ENCODE data around the gene KCP. TPM values are rescaled to one million over a fixed set of nuclear protein-coding genes. Genes with fewer than 3 reads are reported as not detected.

Gene KCP
- total RNA-seq, 1 experiment from 2014 or later = 1.6 TPM

DNA sequence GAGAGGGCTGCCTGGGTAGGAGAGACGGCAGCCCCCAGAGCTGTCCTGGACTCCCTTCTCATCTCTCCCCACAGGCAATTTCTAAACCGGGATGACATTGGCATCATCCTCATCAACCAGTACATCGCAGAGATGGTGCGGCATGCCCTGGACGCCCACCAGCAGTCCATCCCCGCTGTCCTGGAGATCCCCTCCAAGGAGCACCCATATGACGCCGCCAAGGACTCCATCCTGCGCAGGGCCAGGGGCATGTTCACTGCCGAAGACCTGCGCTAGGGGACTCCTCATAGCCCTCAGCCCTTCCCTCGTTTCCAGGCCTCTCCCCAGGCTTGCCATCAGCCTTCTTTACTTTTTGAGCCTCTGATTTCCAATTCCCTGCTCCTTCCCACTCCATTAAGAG, 45.2 kb downstream of the KCP start:
- TF ChIP-seq ELF1 (IDR thresholded peaks at IDR 0.05; ENCODE audit: borderline replicate concordance, low read depth) = no peak
- TF ChIP-seq EZH2phosphoT487 (IDR thresholded peaks at IDR 0.05; ENCODE audit: borderline replicate concordance) = no peak
- TF ChIP-seq JUND (IDR thresholded peaks at IDR 0.05) = no peak
- TF ChIP-seq, protein P1, sequence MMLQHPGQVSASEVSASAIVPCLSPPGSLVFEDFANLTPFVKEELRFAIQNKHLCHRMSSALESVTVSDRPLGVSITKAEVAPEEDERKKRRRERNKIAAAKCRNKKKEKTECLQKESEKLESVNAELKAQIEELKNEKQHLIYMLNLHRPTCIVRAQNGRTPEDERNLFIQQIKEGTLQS (IDR thresholded peaks at IDR 0.05) = no peak
- no peak for TF ChIP-seq TCF7L2 (IDR thresholded peaks at IDR 0.05; ENCODE audit: borderline replicate concordance, extremely low read depth, insufficient read depth, insufficient read length)
- no peak for TF ChIP-seq POLR2A (IDR thresholded peaks at IDR 0.05; ENCODE audit: borderline replicate concordance, extremely low read depth, insufficient read depth, insufficient read length)
- Histone ChIP-seq H3K79me2 (ENCODE audit: insufficient read depth, low read length) (peaks cover 23% of the 10 kb centered on the region), H4K20me1 (ENCODE audit: insufficient read depth) (no peaks in the 10 kb centered on the region), H3K4me3 (replicated peaks in 1 of 2; ENCODE audit: low read depth in 1 of 2, low read length in 2 of 2) (no peak overlapping the region), H3K36me3 (ENCODE audit: control insufficient read depth in 1 of 2, insufficient read depth in 2 of 2, low read length in 2 of 2) (peaks cover 3 to 7% of the 10 kb centered on the region in 2 experiments; a peak in 2 of 4 replicates), H3K9ac (ENCODE audit: low read length) (no peak overlapping the region), H3K27me3 (ENCODE audit: insufficient read depth, low read length) (no peaks in the 10 kb centered on the region), H3K4me1 (ENCODE audit: control insufficient read depth in 1 of 2, insufficient read depth in 2 of 2, low read length in 2 of 2) (peaks cover 21 to 45% of the 10 kb centered on the region in 2 experiments), H3K27ac (ENCODE audit: low read depth, low read length) (no peak overlapping the region), H3K9me2 (ENCODE audit: insufficient read depth) (no peaks in the 10 kb centered on the region), H3K9me3 (ENCODE audit: control insufficient read depth in 1 of 2, insufficient read depth in 1 of 2, low read depth in 1 of 2, low read length in 2 of 2) (no peaks in the 10 kb centered on the region), H3K4me2 (ENCODE audit: low read length) (no peak overlapping the region), H2AFZ (ENCODE audit: low read depth, low read length, poor library complexity, severe bottlenecking) (no peak overlapping the region)
- ATAC-seq = no peak
- POLR2A ChIA-PET = no interaction called here
- DNase-seq (ENCODE audit: low read depth, low spot score) = no peak
- CTCF ChIA-PET = no interaction called here
- RAD21 ChIA-PET (ENCODE audit: low non-redundant PET in 1 of 2, low total read pairs in 2 of 2, uncharacterized antibody in 2 of 2, unreplicated experiment in 2 of 2) = no interaction called here
- intact Hi-C loops (cut with micrococcal nuclease) = no loop called here
- no TSS peak for BruUV-seq (replicated peaks)

DNA sequence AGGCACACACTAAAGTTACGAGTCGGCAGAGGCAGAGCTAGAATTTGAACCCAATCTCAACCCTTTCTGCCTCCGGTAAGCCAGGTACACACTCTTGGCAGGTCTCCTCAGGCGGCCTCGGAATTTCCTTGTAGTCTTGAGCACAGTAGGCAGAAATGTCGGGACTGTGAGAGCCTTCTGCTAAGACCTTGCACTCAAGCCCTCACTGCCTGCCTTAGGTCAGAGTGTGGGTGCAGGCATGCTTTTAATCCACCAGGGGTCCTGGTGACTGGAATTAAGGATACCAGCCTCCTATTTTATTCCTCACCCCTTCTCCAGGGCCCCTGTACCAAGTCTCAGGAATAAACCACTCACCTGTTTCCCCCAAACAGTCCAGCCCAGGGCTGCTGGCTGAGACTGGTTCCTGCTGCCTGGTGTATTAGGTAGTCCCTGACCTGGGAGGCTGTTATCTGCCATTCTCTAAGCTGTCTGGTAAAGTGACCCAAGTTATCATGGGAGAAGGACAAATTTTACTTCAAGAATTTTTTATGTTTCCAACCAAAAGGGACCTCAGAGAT, 47.0 kb downstream of the KCP start:
- Histone ChIP-seq H3K27me3 (ENCODE audit: insufficient read depth, low read length) (no peaks in the 10 kb centered on the region), H3K27ac (ENCODE audit: low read depth, low read length) (peak overlapping the region; percentile 53), H3K36me3 (ENCODE audit: control insufficient read depth in 1 of 2, insufficient read depth in 2 of 2, low read length in 2 of 2) (peaks cover 3 to 7% of the 10 kb centered on the region in 2 experiments; a peak in 2 of 4 replicates), H3K4me2 (ENCODE audit: low read length) (peak overlapping the region; percentile 90), H3K9me2 (ENCODE audit: insufficient read depth) (no peaks in the 10 kb centered on the region), H3K4me3 (replicated peaks in 1 of 2; ENCODE audit: low read depth in 1 of 2, low read length in 2 of 2) (peak overlapping the region; percentile 79 to 96), H2AFZ (ENCODE audit: low read depth, low read length, poor library complexity, severe bottlenecking) (no peak overlapping the region), H3K4me1 (ENCODE audit: control insufficient read depth in 1 of 2, insufficient read depth in 2 of 2, low read length in 2 of 2) (peaks cover 17 to 27% of the 10 kb centered on the region in 2 experiments), H3K9ac (ENCODE audit: low read length) (peak overlapping the region; percentile 74), H3K9me3 (ENCODE audit: control insufficient read depth in 1 of 2, insufficient read depth in 1 of 2, low read depth in 1 of 2, low read length in 2 of 2) (no peaks in the 10 kb centered on the region), H4K20me1 (ENCODE audit: insufficient read depth) (no peaks in the 10 kb centered on the region), H3K79me2 (ENCODE audit: insufficient read depth, low read length) (peaks cover 23% of the 10 kb centered on the region)
- no TSS peak for BruUV-seq (replicated peaks)
- ATAC-seq (peak; percentile 70), DNase-seq (ENCODE audit: low read depth, low spot score) (peak; percentile 56)
- POLR2A ChIA-PET = interaction anchor here (0.8 to 1.5 kb wide), 3 partner anchors 8 to 29 kb away, joined by 3 to 6 read pairs (median 4); no protein-coding TSS in a partner anchor
- RAD21 ChIA-PET (ENCODE audit: low non-redundant PET in 1 of 2, low total read pairs in 2 of 2, uncharacterized antibody in 2 of 2, unreplicated experiment in 2 of 2) = no interaction called here
- intact Hi-C loops (cut with micrococcal nuclease) = loop anchor here (2.0 kb wide), 1 partner anchor 17 kb away; no protein-coding TSS in a partner anchor
- CTCF ChIA-PET = interaction anchor here (0.9 to 2.3 kb wide), 7 partner anchors 8 to 438 kb away, joined by 3 to 16 read pairs (median 10); no protein-coding TSS in a partner anchor
- no peak for TF ChIP-seq POLR2A (IDR thresholded peaks at IDR 0.05; ENCODE audit: borderline replicate concordance, extremely low read depth, insufficient read depth, insufficient read length)
- TF ChIP-seq, protein P2, sequence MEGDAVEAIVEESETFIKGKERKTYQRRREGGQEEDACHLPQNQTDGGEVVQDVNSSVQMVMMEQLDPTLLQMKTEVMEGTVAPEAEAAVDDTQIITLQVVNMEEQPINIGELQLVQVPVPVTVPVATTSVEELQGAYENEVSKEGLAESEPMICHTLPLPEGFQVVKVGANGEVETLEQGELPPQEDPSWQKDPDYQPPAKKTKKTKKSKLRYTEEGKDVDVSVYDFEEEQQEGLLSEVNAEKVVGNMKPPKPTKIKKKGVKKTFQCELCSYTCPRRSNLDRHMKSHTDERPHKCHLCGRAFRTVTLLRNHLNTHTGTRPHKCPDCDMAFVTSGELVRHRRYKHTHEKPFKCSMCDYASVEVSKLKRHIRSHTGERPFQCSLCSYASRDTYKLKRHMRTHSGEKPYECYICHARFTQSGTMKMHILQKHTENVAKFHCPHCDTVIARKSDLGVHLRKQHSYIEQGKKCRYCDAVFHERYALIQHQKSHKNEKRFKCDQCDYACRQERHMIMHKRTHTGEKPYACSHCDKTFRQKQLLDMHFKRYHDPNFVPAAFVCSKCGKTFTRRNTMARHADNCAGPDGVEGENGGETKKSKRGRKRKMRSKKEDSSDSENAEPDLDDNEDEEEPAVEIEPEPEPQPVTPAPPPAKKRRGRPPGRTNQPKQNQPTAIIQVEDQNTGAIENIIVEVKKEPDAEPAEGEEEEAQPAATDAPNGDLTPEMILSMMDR (IDR thresholded peaks at IDR 0.05 in 2 of 3, conservative IDR thresholded peaks at IDR 0.05 in 1 of 3; ENCODE audit: borderline replicate concordance in 1 of 3, insufficient read depth in 1 of 3, low read depth in 2 of 3, low read length in 2 of 3) = peak in 2 of 3 experiments; percentile 52 to 59; a peak in 4 of 6 replicates

Data from HCT116 (cell line).